Activated naive CD4-positive, alpha-beta T cell treated with anti-CD3 and anti-CD28 coated beads, Interleukin-2, amount 10 ng/mL, durations not matched to agents 7 days and 5 days (primary cell): ENCODE results near the gene BRD3.
A peak's percentile ranks its signal among the peaks of the same experiment; 100 is the strongest.
"Not testable (repeated sequence)": the region's sequence is repeated elsewhere in the genome, so short reads cannot be mapped to it uniquely, and the experiment has no call there.

ENCODE experiments used
- CTCF ChIA-PET: fragments of 350-600 bp; sonication (Branson Sonifier 250); formaldehyde crosslinking; loops from one replicate; lab custom pipeline; 2021; ENCODE audit warnings: antibody characterized with exemption; lab: Charles Lee
- DNase-seq: peaks from one replicate; pipeline ENCODE4 v3.0.0-alpha.2; 2020
- H3K27ac Mint-ChIP-seq: one replicate; pipeline ENCODE4 v1.8.0; 2021; ENCODE audit warnings: mild to moderate bottlenecking, moderate library complexity, mixed read lengths
- H3K27me3 Mint-ChIP-seq: one replicate; pipeline ENCODE4 v1.8.0; 2021; ENCODE audit warnings: mild to moderate bottlenecking, mixed read lengths
- H3K36me3 Mint-ChIP-seq: one replicate; pipeline ENCODE4 v1.8.0; 2021; ENCODE audit warnings: mixed read lengths
- H3K4me1 Mint-ChIP-seq: one replicate; pipeline ENCODE4 v1.8.0; 2021; ENCODE audit warnings: mixed read lengths
- H3K4me3 Mint-ChIP-seq: one replicate; pipeline ENCODE4 v1.8.0; 2021; ENCODE audit warnings: mild to moderate bottlenecking, moderate library complexity, mixed read lengths
- H3K9me3 Mint-ChIP-seq: one replicate; pipeline ENCODE4 v1.8.0; 2021; ENCODE audit warnings: mixed read lengths

Gene BRD3

DNA sequence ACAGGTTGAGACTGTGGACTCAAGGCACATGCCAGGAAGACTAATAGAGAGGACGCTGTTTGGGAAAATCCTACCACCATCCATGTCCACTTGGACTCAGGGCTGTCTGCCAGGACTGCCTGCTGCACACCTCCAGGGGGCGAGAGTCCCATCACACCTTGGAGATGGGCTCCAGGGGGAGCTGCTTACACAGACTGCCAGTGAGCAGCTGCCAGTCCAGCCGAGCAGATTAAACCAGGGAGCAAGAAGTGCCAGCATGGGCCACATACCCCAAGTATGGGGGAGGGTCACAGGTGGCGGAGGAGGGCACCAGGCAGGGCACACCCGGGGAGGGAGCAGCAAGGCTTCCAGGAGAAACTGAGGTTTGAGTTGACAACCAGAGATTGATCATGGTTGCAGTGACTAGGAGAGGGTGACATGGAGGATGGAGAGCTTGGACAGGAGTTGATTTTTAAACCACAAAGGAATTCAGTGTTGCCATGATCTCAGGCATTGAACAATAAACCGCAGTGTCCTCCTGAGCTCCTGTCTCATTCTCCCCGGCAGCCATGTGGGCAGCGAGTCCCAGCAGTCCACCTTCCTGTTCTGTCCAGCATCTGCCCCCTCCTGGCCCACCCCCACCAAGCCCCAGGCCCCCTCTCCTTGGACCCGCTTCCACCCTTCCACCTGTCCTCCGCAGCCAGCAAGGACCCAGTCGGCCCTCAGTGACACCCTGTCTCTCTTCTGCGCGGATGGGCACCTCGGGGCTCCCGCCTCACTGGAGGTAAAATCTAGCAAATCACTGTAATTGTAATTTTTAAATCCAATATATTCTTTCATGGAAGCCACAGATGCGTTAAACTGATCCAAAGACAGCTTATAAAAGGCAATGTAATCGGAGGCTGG is 72.6 kb downstream of the BRD3 start:
- Mint-ChIP-seq H3K27me3 (peaks cover 43% of the 10 kb centered on the region), H3K36me3 (no peaks in the 10 kb centered on the region), H3K4me1 (peaks cover 2% of the 10 kb centered on the region), H3K9me3 (no peaks in the 10 kb centered on the region), H3K4me3 (no peak overlapping the region), H3K27ac (no peak overlapping the region)
- CTCF ChIA-PET, result interaction anchor here (0.9 to 4.1 kb wide), 11 partner anchors 14 to 461 kb away, joined by 3 to 107 read pairs (median 5); partner anchors contain the start of gene ADAMTSL2
- no peak for DNase-seq

- Mint-ChIP-seq H3K27ac (no peak overlapping the region), H3K9me3 (no peaks in the 10 kb centered on the region), H3K4me1 (peaks cover 2% of the 10 kb centered on the region), H3K4me3 (peak overlapping the region; percentile 44), H3K27me3 (peaks cover 51% of the 10 kb centered on the region), H3K36me3 (no peaks in the 10 kb centered on the region)
- CTCF ChIA-PET, result interaction anchor here (0.6 to 4.1 kb wide), 20 partner anchors 8 to 461 kb away, joined by 3 to 107 read pairs (median 4); partner anchors contain the start of genes ADAMTSL2 and BRD3OS
- peak; percentile 81 for DNase-seq
These were observed 73.3 kb downstream of the BRD3 start for GRCh38 chr9:133994353-133995011.

DNA sequence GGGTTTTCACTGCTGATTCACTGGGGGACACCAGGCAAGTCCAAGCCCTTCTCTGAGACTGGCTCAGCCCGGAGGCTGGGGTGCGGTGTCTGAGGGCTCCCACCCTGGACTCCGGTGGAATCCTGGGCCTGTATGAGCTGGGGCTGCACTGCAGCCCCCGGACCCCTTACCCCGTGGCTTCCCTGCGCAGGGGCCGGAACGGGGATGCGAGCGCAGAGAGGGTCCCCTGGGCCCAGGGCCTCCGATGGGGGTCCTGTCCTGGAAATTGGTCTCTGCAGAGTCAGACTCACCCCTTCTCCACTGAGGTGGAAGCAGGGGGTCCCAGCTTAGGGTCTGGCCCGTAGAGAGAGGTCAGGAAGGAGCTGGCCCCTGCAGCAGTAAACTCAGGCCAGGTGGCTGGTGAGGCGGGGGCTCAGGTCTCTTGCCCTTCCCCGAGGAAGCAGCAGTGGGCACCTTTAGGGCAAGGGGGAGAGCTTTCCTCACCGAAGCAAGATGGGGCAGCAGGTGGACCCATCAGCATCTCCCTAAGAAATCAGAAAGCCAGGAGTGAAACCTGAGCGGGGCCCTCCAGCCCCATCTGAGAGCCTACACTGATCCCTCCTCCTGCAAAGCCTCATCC is 74.1 kb downstream of the BRD3 start:
- no peaks in the 10 kb centered on the region for H3K36me3 Mint-ChIP-seq
- no peak for DNase-seq
- H3K9me3 Mint-ChIP-seq, result no peaks in the 10 kb centered on the region
- CTCF ChIA-PET, result interaction anchor here (0.6 to 4.1 kb wide), 16 partner anchors 9 to 460 kb away, joined by 3 to 107 read pairs (median 4); partner anchors contain the start of genes ADAMTSL2 and BRD3OS
- H3K27ac Mint-ChIP-seq, result peak overlapping the region; percentile 72
- H3K4me1 Mint-ChIP-seq, result peaks cover 2% of the 10 kb centered on the region
- peak overlapping the region; percentile 69 for H3K4me3 Mint-ChIP-seq
- H3K27me3 Mint-ChIP-seq, result peaks cover 56% of the 10 kb centered on the region

DNA sequence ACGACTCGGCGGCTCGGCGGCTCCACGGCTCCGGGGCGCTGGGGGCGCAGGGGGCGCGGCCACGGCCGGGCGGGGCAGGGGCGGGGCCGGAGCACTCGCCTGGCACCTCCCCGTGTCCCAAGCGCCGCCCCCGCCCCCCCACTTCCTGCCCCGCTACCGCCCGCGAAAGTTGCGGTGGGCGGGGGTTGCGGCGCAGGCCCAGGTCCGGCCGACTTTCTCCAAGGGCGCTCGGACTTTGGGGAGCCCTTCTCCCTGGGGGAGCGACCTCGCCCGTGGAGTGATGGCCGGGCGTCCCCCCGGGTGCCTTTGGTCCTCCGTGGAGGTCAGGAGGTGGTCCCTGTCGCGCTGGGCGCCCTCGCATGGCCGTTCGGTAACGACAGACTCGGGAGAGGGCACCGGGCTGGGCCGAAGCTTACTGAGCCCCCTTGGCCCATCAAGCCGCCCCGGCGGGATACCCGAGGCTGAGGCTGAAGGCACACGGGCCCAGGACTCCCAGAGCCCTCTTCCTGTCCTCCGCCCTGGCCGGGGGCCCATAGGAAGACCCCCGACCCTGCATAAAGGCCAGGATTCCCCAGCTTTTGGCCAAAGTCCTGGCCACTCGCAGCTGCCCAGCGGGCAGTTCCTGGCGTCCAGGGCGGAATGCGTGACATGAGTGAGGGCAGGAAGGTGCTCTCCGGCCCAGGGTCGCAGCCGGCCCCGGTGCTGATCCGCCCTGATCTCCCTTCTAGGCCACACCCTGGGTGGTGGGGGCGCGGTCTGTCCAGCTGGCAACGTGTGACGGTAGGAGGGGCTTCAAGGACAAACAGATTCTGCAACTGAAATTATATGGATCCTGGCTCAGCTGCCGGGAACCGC is 74.8 kb downstream of the BRD3 start:
- peaks cover 2% of the 10 kb centered on the region for H3K4me1 Mint-ChIP-seq
- H3K9me3 Mint-ChIP-seq, result no peaks in the 10 kb centered on the region
- peak; percentile 81 for DNase-seq
- peak overlapping the region; percentile 72 for H3K27ac Mint-ChIP-seq
- peaks cover 56% of the 10 kb centered on the region for H3K27me3 Mint-ChIP-seq
- H3K36me3 Mint-ChIP-seq, result no peaks in the 10 kb centered on the region
- peak overlapping the region; percentile 69 for H3K4me3 Mint-ChIP-seq
- CTCF ChIA-PET, result interaction anchor here (0.7 to 4.1 kb wide), 13 partner anchors 9 to 266 kb away, joined by 3 to 107 read pairs (median 4); partner anchors contain the start of gene BRD3OS

GRCh38 chr9:133991964-133992779 is 75.7 kb downstream of the BRD3 start, which contains the start of gene VAV2:
Gene VAV2, minus strand, starts transcription at chr9:133992324. Its CDS starts 46 bp downstream, at chr9:133992278.
- peak; percentile 69 for DNase-seq
- peaks cover 2% of the 10 kb centered on the region for H3K4me1 Mint-ChIP-seq
- H3K9me3 Mint-ChIP-seq, result no peaks in the 10 kb centered on the region
- H3K36me3 Mint-ChIP-seq, result no peaks in the 10 kb centered on the region
- peaks cover 60% of the 10 kb centered on the region for H3K27me3 Mint-ChIP-seq
- CTCF ChIA-PET, result interaction anchor here (3.3 kb wide), 1 partner anchor 211 kb away, joined by 107 read pairs; no protein-coding TSS in a partner anchor
- H3K4me3 Mint-ChIP-seq, result peak within 1 kb of the TSS; percentile 69
- no peak within 1 kb of the TSS for H3K27ac Mint-ChIP-seq

DNA sequence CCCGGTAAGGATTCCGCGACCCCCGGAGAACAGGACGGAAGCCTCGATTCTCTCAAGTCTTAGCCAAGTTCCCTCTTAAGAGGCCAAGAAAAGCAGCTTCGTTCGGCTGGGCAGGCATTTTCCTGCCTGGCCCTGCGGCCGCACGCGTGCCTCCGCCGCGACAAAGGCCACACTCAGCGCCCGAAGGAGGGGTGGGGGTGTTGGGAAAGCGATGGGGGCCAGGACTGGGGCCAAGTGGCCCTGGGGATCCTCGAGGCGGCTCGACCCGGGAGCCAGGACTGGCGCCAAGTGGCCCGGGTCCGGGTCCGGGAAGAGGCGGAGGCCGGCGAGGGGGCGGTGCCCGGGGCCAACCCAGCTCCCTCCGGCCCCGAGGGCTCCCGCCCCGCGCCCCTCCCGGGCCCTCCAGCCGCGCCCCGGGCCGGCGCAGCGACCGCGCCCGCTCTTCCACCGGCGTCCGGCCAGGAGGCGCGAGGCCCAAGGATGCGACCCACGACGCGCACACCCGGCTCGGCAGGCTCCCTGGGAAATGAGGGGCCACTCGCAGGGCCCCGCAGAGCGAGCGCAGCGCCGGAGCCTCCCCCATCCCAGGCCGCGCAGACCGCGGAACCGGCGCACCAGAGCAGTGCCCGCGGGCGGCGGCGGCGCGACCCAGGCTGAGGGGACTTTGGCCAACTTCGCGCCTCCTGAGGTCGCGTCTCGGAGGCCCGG is 76.5 kb downstream of the BRD3 start:
- Mint-ChIP-seq H3K27ac (no peak overlapping the region), H3K27me3 (peaks cover 63% of the 10 kb centered on the region), H3K9me3 (no peaks in the 10 kb centered on the region), H3K36me3 (no peaks in the 10 kb centered on the region), H3K4me3 (peak overlapping the region; percentile 52), H3K4me1 (peaks cover 2% of the 10 kb centered on the region)
- peak; percentile 27 for DNase-seq
- CTCF ChIA-PET, result no interaction called here

GRCh38 chr9:133990366-133991213 is 77.2 kb downstream of the BRD3 start:
- Mint-ChIP-seq H3K27me3 (peaks cover 61% of the 10 kb centered on the region), H3K36me3 (no peaks in the 10 kb centered on the region), H3K9me3 (no peaks in the 10 kb centered on the region), H3K4me1 (peaks cover 2% of the 10 kb centered on the region), H3K27ac (no peak overlapping the region), H3K4me3 (peak overlapping the region; percentile 52)
- CTCF ChIA-PET, result no interaction called here
- no peak for DNase-seq

DNA sequence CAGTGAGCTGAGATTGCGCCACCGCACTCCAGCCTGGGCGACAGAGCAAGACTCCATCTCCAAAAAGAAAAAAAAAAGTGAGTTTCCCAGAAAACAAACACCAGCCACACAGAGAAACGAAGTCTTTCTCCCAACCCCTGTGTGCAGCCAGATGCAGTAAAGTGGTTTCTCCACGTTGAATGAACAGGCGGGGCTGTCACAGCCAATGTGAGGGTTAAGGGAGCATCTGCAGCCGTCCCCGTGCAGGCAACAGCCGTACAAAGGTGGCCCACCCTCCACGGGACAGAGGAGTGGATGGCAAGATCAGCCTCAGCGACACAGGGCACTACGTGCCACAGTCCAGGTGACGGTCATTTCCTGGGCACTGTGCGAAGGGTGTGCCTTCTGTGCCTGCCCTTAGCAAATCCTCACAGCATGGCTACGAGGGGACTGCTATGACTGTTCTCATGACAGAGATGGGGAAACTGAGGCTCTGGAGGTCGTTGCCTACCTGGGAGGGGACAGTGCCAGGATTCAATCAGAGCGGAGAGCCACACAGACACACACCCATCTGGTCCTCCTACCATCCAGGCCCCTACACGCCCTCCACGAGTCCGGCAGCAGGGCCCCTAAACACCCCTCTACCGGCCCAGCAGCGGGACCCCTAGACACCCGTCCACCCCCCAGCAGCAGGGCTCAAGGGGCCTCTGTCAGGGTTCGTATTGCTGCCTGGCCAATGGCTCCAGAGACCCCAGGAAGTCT is 78.0 kb downstream of the BRD3 start:
- Mint-ChIP-seq H3K4me1 (peaks cover 2% of the 10 kb centered on the region), H3K27me3 (peaks cover 54% of the 10 kb centered on the region), H3K4me3 (peak overlapping the region; percentile 26), H3K27ac (no peak overlapping the region), H3K9me3 (no peaks in the 10 kb centered on the region), H3K36me3 (no peaks in the 10 kb centered on the region)
- CTCF ChIA-PET, result no interaction called here
- DNase-seq, result no peak

DNA sequence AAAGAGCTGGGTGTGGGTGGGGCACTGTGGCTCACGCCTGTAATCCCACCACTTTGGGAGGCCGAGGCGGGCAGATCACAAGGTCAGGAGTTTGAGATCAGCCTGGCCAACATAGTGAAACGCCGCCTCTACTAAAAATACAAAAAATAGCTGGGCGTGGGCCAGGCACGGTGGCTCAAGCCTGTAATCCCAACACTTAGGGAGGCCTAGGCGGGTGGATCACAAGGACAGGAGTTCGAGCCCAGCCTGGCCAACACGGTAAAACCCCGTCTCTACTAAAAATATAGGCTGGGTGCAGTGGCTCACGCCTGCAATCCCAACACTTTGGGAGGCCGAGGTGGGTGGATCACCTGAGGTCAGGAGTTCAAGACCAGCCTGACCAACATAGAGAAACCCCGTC is 79.1 kb downstream of the BRD3 start:
- H3K27ac Mint-ChIP-seq, CTCF ChIA-PET, DNase-seq, H3K36me3 Mint-ChIP-seq, H3K4me3 Mint-ChIP-seq, H3K9me3 Mint-ChIP-seq, H3K4me1 Mint-ChIP-seq: not testable (repeated sequence)
- H3K27me3 Mint-ChIP-seq, result peaks cover 45% of the 10 kb centered on the region

DNA sequence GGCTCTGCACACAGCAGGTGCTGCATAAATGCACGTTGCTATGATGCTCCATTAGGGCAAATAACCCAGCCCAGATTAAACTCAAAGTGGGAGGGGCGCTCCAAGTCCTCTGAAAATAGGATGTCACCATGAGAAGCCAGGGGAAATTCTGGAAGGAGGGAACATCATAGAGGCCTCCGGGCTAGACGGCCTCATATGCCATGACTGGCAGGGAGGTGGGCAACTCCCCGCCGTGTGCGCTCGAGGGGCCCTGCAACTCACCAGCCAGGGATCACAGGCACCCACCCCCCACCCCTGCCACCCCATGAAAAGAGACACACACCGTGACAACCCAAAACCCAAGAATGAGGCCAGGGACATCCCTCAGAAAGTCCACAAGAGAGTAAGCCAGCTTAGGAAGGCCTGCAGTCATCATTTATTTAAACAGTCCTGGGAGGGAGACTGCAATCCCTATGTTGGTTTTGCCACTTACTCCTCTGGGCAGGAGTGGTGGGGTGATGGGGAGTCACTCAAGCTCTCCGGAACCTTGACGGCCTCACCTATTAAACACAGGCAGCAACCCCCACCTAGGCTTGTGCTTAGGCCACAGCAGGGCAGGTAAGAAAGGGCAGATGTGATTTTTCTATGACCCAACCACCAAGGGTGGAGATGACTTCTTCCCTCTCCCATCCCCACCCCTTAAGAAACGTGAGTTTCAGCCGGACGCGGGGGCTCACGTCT is 79.7 kb downstream of the BRD3 start:
- H3K4me1 Mint-ChIP-seq, result no peaks in the 10 kb centered on the region
- CTCF ChIA-PET, result no interaction called here
- H3K4me3 Mint-ChIP-seq, result no peak overlapping the region
- no peak for DNase-seq
- H3K9me3 Mint-ChIP-seq, result no peaks in the 10 kb centered on the region
- H3K27me3 Mint-ChIP-seq, result peaks cover 38% of the 10 kb centered on the region
- H3K27ac Mint-ChIP-seq, result no peak overlapping the region
- no peaks in the 10 kb centered on the region for H3K36me3 Mint-ChIP-seq

DNA sequence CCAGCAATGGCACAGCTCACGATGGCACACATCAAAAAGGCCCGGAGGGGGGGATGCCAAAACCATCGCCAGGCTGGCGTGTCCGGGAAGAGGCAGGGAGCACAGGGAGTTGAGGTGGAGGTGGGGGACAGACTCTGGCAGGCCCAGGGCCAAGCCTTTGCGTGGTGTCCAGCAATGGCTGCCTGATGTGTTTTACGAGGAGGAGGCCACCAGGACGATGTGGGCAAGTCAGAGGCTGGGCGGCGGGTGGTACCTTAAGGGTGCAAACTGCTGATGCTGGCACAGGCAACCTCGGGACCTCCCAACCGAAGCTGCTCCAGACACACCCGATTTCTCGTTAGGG is 80.4 kb downstream of the BRD3 start:
- CTCF ChIA-PET, result no interaction called here
- H3K4me1 Mint-ChIP-seq, result no peaks in the 10 kb centered on the region
- no peak for DNase-seq

More for the DNA sequence above, 80.4 kb downstream of the BRD3 start:
- H3K4me3 Mint-ChIP-seq, result no peak overlapping the region
- peaks cover 35% of the 10 kb centered on the region for H3K27me3 Mint-ChIP-seq
- no peak overlapping the region for H3K27ac Mint-ChIP-seq
- H3K36me3 Mint-ChIP-seq, result no peaks in the 10 kb centered on the region
- no peaks in the 10 kb centered on the region for H3K9me3 Mint-ChIP-seq
